Activated CD8-positive, alpha-beta memory T cell treated with anti-CD3 and anti-CD28 coated beads, Interleukin-2, amount 50 U/mL, for 4 hours (primary cell): ENCODE measurements around the gene CFAP74.

ENCODE experiments used
- DNase-seq: peaks from one replicate; pipeline ENCODE4 v3.0.0-alpha.2; 2020

Gene CFAP74

DNA sequence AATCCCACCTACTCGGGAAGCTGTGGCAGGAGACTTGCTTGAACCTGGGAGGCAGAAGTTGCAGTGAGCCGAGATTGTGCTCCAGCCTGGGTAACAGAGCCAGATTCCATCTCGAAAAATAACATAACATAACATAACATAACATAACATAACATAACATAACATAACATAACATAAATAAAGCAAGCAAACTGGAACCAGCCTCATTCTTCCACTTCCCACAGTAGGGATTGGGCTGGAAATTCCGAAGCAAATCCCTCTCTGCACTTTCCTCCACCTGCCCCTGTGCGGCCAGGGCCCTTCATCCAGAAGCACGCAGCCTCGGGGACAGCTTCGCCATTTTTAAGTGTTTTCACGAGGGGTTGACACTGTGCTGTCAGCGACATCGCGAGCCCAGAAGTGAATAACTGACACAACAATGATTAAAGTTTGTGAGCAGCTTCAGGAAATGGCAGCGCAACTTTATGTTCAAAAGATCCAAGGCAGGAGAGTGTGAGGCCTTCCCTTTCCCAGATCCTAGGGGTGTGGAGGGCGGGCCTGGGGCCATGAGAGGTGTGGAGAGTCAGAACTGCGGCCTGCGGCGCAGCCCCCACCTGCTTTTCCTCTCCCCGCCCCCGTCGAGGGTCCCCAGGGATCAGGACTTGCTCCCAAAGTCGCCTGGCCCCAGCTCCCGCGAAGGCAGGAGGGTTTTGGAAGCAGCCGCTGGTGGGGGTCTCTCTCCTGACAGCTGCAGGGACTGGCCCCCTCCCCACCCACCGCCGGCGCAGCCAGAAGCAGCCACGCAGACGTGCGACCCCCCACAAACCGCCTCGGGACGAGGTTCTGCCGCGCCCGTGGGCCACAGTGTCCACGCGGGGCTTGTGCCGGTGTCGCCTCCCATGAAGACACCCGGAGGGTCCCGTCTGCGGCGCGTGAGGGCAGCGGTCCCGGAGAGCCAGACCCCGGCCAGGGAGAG lies 14.9 kb upstream of the CFAP74 start:
- DNase-seq = no peak

DNA sequence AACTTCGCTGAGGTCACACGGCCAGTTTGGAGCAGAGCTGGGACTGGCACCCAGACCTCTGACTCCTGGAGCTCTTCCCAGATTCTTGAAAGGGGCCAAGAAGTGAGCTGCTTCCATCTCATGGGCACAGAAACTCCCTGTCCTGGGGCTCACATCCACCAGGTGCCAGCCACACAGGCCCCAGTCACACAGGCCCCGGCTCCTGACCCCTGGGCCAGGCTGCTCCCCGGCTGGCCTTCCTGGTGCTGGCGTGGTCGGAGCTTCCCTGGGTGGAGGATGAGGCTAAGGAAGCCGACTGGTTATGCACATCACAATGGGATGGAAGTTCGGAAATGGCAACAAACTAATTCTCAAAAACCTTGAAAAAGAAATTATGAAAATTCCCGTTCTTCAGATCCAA lies 12.5 kb upstream of the CFAP74 start:
- DNase-seq = no peak

DNA sequence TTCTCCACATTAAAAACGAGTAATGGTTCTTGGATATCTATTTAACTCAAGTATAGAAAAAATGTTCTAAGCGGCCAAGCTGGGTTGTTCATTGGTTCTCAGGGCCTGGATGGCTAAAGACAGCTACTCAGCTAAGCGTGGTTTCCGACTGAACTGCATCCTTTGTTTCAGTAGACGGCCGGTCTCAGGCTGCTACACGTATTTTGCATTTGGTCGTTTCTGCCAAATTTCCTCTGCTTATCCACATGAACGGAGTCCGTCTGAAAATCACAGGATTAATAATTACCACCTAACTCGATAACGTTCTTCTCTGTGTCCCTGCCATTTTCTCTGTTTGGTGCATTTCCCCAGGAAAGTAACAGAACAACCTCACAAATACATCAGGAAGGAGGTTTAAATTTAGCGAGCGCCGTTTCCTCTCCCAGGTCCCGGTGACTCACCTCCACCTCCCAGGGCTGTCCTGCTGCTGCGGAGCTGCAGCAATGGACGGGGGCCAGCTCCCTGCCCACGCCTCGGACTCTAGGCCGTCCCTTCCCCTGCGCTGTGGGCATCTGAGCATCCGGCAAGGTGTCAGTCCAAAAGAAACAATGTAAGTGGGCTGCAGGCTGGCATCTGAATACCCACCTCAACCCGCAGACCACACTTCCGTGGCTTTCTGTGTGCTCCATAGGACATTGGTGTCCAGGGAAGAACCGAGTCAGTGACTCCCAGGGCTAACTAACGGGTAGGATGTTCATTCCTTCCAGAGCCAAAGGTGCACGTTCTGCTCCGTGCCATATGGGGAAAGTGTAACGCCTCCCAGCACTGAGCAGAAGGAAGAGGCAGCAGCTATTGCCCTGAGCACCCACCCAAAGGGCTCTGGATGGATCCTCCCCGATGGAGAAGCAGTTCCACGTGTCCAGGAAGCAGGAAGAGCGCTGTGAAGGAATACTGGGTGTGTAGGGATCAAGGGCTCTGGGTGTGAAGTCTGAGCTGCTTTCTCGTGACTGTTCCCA lies 11.5 kb upstream of the CFAP74 start:
- DNase-seq = no peak

DNA sequence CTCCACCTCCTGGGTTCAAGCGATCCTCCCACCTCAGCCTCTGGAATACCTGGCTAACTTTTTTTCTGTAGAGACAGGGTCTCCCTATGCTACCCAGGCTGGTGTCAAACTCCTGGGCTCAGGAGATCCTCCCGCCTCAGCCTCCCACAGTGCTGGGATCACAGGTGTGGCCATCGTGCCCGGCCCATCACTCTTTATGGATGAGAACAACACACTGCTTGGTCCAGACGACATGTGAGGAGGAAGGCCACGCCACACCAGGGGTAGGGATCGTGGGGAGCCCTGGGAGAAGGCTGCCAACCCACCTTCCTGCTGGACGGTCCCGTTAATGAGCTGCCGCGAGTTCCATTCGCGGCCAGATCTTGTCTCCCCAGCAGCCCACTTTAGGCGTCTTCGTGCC lies 10.6 kb upstream of the CFAP74 start:
- no peak for DNase-seq

DNA sequence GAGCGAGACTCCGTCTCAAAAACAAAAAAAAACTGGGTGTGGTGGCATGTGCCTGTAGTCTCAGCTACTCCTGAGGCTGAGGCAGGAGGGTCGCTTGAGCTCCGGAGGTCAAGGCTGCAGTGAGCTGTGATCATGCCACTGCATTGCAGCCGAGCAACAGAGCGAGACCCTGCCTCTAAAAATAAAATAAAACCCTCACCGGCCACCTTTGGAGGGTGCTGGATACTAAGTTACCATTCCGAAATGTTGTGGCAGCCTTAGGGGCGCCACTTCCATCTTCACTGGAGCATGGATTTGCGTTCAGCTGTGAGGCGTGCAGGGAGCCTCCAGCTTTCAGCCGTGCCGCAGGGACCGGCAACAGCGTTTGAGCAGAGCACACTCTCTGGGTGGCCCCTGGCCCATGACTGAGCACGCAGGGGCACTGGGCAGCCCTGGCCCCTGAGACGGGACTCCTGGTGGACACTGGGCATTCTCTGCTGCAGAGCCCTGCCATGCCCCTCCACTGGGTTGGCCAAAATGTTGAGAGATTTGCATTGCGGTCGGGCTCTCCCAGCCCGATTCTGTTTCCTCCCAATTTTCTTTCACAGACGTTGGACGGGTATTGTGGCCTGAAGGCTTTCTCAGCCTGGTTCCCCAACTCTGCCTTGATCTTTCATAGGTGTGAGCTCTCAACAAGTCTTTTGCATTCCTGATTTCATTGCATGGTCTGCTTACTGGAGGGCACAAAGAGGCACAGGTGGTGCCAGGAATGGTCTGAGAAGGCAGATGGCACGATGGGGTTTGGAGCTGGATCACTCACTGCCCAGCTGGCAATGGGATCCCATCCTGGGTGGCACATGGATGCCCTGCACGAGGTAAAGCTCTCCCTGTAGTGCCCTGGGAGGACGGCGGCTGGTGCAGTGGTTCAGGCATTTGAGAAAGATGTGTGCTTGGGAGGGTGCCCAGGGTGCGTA lies 5.8 kb upstream of the CFAP74 start:
- no peak for DNase-seq

DNA sequence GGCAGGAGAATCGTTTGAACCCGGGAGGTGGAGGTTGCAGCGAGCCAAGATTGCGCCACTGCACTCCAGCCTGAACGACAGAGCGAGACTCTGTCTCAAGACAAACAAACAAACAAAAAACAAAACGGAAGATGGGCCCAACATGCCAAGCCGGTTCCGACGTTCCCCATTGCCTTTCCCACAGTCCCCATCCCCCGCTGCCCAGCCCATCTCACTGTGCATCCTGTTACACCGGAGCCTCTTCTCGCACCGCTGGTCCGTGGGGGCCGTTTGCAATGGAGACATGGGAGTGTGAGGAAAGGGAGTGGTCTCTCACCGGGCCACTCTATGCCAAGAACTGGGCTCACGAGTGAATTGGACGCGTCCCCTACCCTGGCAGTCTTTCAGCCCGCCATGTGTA lies 1.3 kb upstream of the CFAP74 start:
- DNase-seq = no peak

DNA sequence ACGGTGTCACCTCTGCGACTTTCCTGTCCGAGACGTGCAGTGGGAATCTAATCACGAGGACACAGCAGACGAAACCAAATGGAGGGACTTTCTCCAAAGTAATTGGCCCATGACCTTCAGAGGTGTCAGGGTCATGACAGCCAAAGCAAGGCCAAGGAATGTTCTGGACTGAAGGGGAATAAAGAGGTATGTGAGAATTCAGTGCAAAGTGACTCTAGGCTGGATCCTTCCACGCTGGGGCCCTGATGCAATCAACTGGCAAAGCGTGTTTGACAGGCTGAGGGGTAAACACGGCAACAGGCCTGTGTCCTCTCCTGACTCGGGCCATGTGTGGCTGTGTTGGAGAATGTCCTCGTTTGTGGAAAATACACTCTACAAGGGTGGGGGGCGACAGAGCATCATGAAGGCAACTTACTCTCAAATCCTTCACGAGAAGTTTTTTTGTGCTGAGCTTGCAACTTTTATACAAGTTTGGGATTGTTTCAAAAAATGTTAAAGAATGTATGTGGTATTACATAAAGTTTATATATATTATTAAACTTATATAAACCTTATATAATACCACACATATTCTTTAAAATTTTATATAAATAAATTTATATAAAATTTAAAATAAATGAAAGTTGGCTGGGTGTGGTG lies 1.7 kb downstream of the CFAP74 start:
- no peak for DNase-seq

DNA sequence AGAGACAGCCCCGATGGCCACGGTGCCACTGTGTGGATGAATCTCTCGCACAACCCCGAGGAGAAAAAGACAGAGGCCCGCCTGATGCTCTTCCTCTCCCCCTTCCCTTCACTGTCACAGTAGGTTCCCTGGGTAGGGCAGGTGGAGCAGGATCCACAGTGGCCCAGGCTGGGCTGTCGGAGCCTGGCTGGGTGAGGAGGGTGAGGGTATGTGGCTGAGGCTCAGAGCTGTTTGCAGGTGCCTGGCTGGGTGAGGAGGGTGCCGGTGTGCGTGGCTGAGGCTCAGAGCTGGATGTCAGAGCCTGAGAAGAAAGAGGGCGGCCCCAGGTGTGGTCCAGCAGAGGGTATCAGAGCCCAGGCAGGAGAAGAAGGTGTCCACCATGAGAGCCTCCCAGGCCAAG lies 2.7 kb downstream of the CFAP74 start:
- no peak for DNase-seq

DNA sequence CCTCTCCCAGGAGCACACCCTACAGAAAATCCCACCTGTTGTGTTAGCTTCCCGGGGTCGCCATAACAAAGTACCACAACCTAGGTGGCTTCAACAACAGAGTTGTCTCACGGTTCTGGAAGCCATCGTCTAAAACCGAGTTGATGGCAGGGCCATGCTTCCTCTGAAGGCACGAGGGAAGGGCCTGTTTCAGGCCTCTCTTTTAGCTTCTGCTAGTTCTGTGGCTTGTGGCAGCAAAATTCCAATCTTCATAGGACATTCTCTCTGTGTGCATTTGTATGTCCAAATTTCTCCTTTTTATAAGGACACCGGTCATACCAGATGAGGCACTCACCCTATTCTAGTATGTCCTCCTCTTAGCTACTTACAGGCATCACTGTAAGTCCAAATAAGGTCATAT lies 3.2 kb downstream of the CFAP74 start:
- DNase-seq = no peak

DNA sequence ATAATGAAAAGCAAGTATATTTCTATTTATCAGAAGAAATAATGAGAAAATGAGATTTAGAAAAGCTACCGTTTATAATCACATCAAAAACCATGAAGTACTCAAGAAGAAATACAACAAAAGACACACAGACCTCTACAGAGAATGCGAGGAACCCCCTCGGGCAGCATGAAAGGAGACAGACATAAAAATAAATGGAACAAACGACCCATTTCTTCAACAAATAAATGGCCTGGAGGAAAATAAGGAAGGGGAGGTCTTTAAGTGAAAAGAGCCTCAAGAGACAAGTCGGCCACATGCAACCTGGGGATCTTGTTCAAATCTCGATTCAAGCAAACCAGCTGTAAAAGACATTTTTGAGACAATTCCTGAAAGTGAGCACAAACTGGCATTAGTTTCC lies 6.0 kb downstream of the CFAP74 start:
- no peak for DNase-seq

DNA sequence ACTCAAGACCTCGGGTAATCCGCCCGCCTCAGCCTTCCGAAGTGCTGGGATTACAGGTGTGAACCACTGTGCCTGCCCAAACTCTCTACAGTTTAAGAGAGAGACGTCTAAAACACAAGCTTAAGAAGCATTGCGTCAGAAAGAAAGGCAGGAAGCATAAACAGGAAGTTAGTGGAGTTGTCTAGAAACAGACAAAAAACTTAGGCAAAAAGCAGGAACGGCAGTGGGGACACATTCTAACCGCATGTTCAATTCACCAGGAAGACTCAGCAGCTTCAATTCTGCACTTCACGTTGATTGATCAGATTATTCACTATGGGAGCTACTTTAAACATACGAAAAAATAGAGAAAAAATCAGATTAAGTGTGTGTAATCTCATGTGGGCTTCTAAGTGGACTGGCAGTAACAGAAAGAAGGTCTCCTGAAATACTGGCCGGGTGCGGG lies 7.4 kb downstream of the CFAP74 start:
- DNase-seq = no peak

DNA sequence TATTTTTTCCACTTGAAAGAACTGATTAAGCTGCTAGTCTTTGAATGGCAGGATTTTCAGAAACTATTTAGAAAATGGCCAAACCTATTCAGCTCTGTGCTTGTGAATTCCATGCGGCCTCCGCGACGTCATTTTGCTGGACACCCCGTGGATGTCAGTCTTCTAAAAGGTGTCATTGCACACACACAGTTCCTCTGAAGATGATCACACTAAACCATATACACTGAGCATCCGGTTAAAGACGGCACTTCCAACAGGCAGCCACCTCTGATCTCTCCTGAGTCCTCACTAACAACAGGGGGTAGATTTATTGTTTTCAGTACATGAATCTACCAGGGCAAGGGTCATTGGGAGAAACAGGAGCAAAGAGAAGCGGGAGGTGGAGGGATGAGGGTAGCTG lies 9.1 kb downstream of the CFAP74 start:
- DNase-seq = no peak

DNA sequence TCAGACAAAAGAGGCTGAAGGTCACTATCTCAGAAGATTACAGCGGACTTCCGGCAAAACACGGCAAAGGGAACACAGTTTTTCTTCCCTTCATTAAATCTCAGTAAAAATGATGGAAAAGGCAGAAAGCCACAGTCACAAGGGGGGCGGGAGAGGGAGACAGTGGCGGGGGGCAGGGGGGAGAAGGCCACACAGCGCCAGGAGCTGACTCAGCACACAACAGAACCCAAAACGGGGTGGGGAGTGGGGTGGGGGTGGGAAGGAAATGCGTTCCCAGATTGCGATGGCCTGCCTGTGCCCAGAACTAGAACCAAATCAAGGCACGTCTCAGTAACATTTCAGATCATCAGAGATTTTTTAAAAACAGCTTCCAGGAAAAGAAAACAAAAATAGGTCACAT lies 13.4 kb downstream of the CFAP74 start:
- DNase-seq = no peak

DNA sequence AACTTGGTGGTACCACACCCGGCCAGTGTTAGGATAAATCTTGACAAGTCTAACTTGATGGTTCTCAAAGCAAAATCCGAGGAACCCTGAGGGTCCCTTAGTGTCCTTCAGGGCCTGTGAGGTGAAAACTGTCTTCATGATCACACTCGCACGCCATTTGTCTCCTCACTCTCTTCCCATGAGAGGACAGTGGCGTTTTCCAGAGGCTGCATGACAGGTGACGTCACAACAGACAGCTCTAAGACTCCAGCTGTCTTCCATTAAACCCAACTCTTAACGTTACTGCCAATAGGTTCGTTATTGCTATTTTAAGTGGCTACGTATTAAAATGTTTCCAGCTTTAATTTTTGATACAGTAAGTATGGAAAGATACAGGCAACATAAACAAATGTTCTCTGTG lies 13.8 kb downstream of the CFAP74 start:
- no peak for DNase-seq

DNA sequence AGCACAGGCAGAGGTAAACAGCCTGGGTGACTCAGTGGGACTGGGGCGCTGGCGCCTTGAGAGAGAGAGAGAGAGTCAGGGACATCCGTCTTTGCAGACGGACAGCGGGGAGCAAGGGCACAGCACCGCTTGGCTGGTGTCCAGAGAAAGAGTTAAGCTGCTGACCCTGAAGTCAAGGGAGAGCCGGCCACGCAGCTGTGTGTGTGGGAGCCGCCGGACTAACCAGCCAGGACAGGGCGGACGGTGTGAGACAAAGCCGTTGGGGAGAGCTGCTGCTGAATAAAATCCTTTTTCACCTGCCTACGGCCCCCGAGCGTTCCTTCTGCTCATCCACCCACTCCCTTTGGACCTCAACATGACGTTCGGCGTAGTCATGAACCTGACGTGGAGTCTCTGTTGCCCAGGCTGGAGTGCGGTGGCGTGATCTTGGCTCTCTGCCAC lies 14.5 kb downstream of the CFAP74 start:
- no peak for DNase-seq

DNA sequence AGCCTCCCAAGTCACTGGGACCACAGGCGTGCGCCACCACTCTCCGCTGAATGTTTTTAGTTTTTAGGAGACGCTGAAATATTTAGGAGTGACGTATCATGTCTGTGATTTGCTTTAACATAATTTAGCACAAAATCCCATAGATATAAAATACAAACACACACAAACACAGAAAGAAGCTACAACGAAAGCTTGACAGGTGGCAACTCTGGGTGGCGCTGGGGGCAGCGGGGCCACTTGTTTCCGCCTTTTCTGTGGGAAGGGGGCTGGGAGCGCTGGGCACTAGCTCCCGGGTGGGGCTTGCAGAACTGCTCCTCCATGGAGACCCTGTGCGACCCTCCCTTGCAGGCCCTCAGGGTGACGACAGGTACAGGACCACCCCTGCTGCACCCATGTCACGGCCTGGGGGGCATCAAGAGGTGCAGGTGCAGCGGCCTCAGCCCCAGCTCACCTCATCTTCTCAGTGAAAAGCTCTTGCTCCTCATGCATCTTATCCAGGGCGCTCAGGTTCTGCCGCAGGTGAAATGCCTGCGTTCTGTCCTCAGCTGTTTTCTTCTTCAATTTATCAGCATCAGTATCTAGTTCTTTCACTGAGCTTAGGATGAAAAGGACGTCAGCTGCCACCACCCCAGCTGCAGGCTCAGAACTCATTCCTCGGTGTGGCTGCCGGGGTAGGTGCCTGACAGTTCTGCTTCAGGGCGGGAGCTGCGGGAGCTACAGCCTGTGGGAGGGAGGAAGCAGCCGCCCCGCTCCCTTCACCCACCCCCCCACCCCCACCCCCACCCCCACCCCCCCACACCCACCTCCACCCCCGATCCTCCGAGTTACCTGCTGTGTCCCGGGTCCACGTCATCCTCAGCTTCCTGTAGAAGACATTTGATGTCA lies 15.3 kb downstream of the CFAP74 start:
- no peak for DNase-seq

DNA sequence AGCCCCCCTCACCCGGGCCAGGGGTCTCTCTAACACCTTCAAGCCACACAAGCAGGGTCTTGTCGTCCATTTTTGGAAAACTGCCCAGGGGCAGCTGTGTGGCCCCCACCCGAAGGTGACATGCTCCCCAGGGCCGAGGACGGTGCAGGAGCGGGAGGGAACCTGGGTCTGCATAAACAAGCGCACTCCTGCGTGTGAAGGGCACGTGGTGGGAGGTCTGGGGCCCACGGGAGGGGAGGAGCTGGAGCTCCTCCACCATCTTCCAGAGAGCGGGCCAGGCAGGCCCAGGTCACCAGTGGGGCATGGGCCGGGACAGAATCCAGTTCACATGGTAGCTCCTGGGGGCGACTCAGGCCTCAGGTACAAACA lies 16.5 kb downstream of the CFAP74 start:
- DNase-seq = no peak

DNA sequence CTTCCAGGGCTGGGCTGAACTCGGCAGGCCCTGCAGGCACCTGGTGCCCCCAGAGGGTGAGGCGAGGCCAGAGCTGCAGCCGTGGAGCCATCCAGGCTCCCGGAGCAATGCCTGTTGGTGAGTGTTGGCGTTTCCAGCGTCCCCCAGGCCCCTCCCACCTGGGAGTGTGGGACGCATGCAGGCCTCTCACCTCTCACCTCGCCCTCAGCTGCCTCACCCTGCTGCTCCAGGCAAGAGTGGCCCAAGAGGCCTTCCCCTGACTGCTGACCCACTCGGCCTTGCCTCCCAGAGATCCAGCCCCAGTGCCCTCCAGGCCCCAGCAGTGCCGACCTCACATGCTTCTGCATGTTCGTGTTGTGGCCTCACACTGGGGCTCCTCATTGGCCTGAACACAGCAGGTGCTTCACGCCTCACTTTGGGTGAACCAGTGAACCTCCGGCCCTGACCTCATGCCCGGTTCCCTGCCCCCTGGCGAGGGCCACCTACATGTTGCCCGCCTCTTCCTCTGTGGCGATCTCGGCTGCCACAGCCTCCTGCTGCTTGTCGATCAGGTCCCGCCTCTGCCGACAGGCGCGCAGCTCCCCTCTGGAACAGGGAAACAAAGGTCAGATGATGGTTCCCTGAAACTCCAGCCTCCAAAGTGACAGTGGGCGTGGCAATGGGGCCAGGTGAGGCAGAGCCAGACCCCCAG lies 17.0 kb downstream of the CFAP74 start:
- no peak for DNase-seq

DNA sequence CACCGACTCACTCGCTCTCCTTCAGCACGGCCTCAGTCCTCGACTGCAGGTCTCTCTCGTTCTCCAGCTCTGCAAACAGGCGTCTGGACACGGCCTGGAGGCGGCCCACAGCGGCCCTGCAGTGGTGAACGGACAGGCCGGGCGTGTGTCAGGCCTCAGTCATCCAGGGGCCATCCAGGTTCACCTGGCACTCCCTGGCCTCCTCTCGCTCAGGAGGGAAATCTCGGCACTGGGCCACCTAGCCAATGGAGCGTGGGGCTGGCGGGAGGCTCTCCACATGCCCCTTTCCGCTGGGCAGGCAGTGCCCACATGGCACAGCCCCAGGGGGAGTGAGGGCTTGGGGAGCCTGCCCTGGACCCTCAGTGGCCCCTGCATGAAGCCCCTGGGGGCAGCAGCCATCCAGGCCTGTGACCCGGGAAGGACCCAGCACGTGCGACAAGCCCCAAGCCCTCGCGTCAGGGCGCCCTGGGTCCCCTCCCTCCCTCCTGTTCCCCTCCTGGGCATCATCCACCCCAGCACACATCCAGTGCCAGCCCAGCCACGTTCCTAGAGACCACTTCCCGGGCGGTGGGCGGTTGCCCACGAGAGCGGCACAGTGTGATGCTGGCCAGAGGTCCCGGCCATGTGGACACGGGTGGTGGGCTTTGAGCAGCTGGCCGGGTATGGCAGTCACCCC lies 18.1 kb downstream of the CFAP74 start:
- DNase-seq = no peak
